Anterior cingulate cortex (tissue), 58 donors: ENCODE results near the gene STAT5A.
A peak's percentile ranks its signal among the peaks of the same experiment; 100 is the strongest.
"Not testable (repeated sequence)": the region's sequence is repeated elsewhere in the genome, so short reads cannot be mapped to it uniquely, and the experiment has no call there.

Experiments used
- DNase-seq, 58 donors: peaks; one replicate each; lab custom pipeline; 2025; lab: John Stamatoyannopoulos, UW

STAT5A gene

GRCh38 chr17:42283241-42284023, 4.9 kb upstream of the STAT5A start:
- no peak for DNase-seq

DNA sequence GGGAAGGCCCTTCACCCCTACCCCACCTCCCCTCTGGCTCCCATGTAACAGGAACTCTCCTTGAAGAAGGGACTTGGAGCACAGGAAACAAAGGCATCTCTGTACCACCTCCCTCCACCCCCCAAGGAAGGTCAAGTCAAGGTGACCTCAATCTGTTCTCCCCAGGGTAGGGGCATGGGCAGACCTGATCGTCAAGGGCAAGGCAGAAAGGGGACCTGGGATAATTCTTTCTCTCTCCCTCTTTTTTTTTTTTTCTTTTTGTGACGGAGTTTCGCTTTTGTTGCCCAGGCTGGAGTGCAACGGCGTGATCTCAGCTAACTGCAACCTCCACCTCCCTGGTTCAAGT, 4.3 kb upstream of the STAT5A start:
- DNase-seq, result no peak

DNA sequence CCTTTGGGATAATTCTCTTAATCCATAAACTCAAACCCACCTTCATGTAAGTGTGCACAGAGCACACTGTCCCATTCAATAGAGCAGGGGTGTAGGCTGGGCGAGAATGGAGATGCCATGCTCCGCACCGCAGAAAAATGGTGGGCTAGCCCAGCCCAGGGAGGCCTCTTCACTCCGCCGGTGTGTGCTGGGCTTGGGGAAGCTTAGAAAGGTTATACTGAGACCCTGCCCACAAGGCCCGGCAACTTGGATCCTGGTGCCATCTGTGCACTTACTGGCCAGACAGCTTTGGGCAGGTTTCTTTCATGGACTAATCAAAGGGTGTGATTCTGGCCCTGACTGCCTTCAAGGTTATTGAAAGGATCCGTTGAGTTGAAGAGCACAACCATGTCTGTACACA, 3.7 kb upstream of the STAT5A start:
- no peak for DNase-seq

DNA sequence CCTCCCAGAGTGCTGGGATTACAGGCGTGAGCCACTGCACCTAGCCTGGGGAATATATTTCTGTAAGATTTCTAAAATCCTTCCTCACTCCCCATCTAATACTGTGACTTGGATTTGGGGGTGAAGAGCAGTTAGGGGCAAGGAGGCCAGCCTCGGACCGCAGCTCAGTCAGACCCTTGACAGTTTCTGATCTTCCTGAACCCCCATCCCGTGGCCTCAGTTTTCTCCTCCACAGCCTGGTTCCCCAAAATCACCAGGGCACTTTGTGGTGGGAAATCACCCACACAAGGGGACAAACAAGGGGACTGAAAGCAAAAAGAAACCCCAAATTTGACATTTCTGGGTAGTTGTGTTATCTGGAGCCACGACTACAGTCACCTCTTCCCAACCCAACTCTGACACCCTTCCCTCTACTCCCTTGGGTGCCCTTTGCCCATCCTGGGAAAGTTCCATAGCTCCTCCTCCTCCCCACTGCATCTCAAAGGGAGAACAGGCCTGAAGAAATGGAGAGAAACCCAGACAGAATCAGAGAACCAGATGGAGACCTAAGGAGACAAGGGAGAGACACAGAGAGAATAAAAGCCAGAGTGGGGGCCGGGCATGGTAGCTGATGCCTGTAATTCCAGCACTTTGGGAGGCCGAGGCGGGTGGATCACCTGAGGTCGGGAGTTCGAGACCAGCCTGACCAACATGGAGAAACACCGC, 2.8 kb upstream of the STAT5A start:
- no peak for DNase-seq

DNA sequence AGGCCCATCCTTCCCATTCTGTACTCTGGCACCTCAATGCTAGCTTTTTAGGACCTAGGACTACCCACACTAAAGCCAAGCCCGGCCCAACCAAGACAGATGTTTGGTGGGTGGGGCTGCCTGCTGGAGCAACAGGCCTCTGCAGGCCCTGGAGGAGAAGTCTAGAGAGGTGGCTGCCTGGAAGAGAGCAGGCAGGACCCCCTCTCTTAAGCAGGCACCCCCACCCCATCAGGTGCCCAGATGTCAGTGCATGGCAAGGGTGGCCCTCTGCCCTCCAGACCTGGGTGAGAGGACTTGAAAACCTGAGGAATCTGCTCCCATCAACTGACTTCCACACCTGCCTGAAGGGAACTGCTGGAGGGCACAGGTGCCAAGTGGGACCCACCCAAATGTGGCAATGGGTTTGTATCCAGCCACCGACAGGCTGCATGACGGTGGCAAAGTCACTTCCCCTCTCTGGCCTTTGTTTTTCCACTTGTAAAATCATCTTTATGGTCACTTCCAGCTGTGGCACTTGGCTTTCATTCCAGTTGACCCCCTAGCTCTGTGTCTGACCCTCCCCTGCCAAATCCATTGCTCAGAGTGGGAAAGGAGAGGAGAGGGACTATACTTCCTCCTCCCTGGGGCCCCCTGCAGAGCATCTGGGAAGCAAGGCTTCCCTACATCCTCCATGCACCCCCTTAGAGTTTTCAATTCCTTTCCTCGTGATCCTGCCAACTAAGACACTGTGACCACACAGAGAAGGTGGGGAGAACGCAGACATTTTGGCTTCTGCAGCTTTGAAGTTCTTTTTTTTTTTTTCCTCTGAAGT, 1.7 kb upstream of the STAT5A start:
- DNase-seq, result no peak

DNA sequence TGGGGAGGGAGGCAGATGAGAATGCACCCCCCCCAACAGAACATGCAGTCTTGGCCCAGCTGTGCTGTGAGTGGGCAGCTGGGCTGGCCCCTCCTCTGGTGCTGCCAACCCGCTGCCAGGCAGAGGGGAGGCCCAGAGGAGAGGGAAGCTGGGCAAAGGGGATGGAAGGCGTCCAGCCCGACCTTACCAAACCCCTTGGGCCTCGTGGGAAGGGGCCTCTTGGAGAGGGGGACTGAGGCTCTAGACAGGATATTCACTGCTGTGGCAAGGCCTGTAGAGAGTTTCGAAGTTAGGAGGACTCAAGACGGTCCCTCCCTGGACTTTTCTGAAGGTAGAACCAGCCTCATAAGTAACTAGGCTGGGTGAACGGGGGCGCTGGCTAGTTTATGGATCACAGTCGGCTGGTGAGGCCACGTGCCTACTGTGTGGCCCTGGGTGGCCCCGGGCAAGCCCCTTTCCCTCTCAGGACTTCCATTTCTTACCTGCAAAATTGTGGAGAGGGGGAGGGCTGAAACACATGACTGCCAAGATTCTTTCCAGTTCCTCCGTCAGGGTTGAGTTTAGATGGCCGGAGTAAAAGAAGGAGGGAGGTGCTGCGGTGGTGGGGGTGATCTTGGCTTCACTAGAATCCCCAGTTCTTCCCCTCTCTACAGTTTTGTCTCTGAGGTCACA, 857 bp upstream of the STAT5A start:
- DNase-seq, result peak in 34 of 58 donors; percentile 6 to 68 (median 32)

DNA sequence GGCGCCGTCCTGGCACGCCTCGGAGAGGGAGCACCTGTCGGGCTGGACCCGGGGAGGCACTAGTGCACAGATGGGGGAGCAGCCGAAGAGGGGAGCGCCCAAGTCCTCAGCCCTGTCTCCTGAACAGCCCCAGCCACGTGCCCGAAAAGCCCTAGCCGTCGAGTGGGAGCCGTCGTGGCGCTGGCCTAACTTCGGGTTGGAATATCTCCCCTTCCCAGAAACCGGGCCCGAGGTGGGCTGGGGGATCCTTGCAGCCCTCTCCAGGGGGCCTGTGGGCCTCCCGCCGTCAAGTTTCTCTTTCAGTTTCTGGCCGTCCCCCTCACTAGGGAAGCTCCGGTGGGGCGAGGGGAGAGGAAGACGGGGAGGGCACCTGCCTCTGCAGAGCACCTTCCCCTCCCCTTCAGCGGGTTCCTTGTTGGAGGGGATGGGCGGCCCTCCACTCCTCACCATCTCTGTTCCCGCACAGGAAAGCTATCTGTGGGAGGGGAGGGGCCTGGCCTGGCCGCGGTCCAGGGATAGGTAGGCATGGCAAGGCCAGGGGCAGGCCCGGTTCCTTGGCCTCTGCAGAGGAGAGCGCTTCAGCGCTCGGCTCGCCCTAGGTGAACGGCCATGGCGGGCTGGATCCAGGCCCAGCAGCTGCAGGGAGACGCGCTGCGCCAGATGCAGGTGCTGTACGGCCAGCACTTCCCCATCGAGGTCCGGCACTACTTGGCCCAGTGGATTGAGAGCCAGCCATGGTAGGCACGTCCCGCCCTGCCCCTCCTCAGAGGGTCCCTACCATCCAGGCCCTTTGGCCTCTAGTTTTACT, 709 bp downstream of the STAT5A start:
- DNase-seq, result peak in 2 of 58 donors; percentile 10 to 23

DNA sequence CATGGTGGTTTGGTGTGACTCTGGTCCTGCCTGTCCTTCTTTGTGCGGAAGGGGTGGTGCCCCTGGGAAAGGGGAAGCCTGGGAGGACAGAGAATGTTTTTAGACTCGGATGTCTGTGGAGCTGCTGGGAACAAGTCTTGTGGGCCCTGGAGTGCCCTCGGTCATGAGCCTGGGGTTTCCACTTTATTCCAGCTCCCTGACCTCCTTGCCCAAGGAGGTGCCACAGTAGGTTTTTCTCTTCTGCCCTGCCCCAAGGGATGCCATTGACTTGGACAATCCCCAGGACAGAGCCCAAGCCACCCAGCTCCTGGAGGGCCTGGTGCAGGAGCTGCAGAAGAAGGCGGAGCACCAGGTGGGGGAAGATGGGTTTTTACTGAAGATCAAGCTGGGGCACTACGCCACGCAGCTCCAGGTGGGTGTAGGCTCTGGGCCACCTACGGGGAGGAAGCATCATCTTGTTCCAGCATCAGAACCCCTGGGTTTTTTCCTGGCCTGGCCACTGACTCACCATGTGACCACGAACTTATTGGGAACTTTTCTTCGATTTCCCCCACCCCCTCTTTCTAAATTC, 1.4 kb downstream of the STAT5A start:
- DNase-seq, result no peak

- no peak for DNase-seq
These were observed 2.3 kb downstream of the STAT5A start for GRCh38 chr17:42290577-42290976.

GRCh38 chr17:42291129-42291528, 2.8 kb downstream of the STAT5A start:
- no peak for DNase-seq

GRCh38 chr17:42294469-42295398, 6.4 kb downstream of the STAT5A start:
- no peak for DNase-seq

GRCh38 chr17:42296012-42296411, 7.7 kb downstream of the STAT5A start:
- DNase-seq, result no peak

DNA sequence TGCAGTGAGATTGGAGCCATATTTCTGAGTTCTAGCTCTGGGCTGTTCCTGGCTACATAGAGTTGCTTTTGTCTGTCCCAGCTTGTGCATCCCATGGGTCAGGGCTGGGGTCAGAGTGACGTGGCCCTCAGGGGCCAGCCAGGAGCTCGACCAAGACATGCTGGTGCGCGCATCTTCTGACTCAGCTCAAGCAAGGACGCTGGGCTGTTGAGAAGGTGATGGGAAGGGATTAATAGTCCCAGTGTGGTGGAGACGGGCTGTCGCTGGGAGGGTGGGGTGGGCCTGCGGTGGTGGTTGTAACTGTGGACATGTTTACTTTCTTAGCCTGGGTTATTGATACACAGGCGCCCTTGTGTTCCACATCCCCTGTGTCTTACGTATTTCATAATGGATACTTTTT, 9.5 kb downstream of the STAT5A start:
- DNase-seq, result not testable (repeated sequence)

GRCh38 chr17:42299361-42299760, 11.1 kb downstream of the STAT5A start:
- DNase-seq, result not testable (repeated sequence)

GRCh38 chr17:42299913-42300312, 11.6 kb downstream of the STAT5A start:
- not testable (repeated sequence) for DNase-seq

GRCh38 chr17:42301022-42301421, 12.7 kb downstream of the STAT5A start:
- no peak for DNase-seq

- no peak for DNase-seq
These were observed 15.4 kb downstream of the STAT5A start for GRCh38 chr17:42303694-42304093.
